Activated T-helper 1 cell treated with Interleukin-2 at 50 U/mL for 16 hours (primary cell): ENCODE results near the gene DAZAP1.

Source experiments
- DNase-seq: peaks from one replicate; pipeline ENCODE4 v3.0.0-alpha.2; 2020; ENCODE audit warnings: low read depth

DAZAP1 gene

DNA sequence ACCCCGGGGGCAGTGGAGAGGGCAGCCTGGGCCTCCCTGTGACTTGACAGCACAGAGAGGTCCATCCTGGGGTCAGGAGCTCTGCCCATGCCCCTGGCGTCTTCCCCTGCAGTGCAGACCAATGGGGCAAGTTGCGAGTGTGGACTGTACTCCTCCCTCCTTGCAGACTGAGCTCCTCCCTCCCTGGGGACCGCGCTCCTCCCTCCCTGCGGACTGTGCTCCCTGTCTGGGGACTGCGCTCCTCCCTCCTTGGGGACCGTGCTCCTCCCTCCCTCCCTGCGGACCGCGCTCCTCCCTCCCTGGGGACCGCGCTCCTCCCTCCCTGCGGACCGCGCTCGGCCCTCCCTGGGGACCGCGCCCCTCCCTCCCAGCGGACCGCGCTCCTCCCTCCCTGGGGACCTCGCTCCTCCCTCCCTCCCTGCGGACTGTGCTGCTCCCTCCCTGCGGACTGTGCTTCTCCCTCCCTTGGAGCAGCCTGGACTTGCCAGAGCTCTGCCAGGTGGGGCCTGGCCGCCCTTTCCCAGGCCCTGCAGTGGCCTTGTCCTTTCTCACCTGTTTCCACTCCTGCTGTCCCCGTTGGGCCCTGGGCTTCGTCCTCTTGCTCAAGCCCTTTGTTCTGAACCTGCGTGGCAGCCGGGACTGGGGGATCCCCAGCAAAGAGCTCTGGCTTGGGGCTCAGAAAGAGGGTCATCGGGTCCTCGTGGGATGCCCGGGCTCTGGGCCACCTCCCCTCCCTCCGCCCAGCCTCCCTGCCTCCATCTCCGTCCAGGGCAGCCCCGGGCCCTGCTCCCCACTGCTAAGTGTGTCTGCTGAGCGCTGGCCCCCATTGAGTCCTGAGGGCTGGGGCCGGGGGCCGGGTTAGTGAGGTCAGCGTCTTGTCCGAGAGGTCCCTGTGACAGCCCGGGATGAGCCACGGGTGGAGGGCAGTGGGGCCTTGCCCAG lies 12.9 kb upstream of the DAZAP1 start:
- no peak for DNase-seq

GRCh38 chr19:1395194-1396018 lies 12.0 kb upstream of the DAZAP1 start:
- DNase-seq: no peak

DNA sequence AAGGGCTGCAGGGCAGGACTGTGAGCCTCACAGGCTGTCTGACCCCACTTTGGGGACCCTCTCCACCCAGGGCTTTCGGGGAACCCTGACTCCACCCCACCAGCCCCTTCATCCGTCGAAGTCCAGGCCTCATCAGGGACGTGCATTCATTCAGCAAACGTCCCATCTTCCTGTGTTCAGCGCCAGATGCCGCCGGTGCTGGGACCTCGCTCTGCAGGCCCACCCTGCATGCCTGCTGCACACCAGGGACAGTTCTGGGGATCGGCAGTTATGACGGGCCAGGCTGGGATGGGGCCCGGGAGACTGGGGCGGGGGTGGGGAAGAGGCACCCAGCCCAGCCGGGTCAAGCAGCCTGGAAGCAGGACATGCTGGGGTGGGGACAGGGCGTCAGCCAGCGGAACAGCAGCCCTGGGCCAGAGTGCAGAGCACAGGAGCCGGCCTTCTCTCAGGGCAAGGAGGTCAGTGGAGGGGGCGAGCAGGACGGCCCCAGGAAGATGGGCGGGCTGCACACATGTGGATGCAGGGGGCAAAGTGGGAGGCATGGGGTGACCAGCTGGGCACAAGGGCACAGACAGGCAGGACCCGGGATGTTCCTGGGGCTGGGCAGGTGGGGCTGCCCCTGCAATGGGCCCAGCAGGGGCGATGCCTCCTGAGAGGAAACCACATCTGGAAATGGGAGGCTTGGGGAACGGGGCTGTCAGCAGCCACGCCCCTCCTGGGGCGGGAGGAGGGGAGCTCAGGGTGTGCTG lies 11.2 kb upstream of the DAZAP1 start:
- DNase-seq: no peak

GRCh38 chr19:1396768-1397679 lies 10.4 kb upstream of the DAZAP1 start:
- DNase-seq: no peak

- no peak for DNase-seq
These were observed 9.5 kb upstream of the DAZAP1 start for GRCh38 chr19:1397838-1398237.

DNA sequence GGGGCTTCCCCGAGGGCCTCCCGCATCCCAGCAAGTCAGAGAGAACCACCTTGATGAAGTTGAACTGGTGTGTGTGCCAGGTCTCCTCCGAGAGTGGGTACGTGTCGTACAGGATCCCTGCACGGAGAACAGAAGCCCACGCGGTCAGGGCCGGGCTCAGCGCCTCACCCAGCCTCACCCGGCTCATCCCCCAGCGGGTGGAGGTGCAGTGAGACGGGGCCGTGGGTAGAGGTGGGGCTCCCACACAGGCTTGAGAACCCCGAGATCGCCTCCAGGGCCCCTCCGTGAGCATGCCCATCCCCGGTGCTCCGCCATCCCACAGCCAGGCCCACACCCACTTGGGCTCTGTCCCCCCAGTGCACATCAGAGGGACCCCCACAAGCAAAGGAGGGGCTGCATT lies 8.3 kb upstream of the DAZAP1 start:
- no peak for DNase-seq

- DNase-seq: no peak
These were observed 7.6 kb upstream of the DAZAP1 start for GRCh38 chr19:1399745-1400144.

DNA sequence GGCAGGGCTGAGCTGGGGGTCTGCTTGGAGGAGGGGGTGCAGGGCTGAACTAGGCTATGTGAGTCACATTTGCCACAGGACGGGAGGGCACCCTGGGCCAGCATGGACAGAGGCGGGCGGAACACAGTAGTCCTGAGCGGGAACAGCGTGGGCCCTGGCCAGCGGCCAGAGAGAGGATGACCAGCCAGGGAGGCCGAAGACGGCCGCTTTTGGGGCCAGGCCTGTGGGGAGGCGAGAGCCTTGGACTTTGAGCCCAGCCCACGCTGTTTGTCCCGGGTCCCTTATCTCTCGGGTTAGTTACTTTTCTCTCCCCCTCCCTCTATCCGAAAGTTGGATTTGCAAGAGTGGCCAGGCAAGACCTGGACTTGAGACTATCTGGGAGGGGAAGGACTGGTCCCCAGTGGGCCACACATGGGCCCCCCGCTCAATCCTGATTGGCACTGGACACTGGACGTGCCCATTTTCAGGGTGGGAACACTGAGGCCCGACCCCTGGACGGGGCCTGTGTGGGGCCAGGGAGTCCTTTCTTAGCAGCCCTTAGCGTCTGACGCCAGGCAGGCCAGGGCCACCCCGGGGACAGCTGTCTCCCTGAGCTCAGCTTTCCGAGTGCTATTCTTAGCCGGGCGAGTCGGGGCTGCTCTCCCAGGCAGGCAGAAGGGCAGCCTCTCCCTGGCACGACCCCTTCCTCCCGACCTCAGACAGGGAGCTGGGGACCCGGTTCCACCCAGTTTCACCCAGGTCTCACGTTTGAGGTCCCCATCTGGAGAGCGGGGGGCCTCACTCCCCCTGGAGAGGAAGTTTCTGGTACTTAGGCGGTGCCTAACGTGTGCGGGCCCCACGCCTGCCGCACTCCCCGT lies 6.9 kb upstream of the DAZAP1 start:
- DNase-seq: no peak

DNA sequence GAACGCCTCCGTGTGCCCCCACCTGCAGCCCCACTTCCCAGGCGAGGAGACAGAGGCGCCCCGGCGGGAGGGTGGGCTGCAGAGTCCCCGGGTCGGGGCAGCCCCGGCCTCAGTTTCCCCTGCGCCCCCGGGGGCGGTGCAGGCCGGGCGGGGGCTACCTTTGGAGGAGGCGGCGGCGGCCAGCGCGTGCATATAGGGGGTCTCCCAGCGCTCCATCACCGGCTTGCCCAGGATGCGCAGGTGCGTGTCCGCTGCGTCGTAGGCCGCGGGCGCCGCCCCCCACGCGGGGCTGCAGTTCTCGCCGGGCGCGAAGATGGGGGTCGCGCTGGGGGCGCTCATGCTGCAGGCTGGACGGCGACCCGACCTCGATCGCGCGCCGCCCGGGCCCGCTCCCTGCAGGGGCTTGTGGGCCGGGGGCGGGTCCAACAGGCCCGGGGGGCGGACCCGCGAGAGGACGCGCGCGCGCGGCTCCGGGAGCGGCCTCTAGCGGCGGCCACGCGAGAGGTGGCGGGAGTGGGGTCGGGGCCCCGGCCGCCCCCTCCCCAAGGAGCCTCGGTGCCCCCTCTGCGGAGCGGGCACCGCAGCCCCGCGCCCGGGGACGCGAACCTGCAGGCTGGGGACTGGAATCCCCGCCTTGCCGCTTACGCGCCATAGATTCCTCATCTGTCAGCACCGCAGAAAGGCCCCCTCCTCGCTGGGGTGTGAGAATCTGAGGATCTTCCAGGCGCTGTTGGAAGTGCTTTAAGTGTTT lies 6.1 kb upstream of the DAZAP1 start, which contains the start of gene GAMT:
TSS of gene GAMT (minus strand) at position 405 of the 751 bp plus-strand sequence. CDS start at position 339, 66 bp downstream.
- DNase-seq: peak; percentile 50

DNA sequence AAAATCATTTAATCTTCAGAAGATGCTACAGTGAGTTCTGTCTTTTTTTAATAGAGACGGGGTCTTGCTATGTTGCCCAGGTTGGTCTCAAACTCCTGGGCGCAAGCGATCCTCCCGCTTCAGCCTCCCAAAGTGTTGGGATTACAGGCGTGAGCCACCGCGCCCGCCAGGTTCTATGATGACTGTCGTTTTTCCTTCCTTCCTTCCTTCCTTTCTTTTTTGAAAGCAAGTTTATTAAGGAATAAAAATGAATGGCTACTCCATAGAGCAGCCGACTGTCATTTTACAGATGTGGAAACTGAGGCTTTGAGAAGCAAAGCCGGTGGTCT lies 5.5 kb upstream of the DAZAP1 start:
- DNase-seq: no peak

DNA sequence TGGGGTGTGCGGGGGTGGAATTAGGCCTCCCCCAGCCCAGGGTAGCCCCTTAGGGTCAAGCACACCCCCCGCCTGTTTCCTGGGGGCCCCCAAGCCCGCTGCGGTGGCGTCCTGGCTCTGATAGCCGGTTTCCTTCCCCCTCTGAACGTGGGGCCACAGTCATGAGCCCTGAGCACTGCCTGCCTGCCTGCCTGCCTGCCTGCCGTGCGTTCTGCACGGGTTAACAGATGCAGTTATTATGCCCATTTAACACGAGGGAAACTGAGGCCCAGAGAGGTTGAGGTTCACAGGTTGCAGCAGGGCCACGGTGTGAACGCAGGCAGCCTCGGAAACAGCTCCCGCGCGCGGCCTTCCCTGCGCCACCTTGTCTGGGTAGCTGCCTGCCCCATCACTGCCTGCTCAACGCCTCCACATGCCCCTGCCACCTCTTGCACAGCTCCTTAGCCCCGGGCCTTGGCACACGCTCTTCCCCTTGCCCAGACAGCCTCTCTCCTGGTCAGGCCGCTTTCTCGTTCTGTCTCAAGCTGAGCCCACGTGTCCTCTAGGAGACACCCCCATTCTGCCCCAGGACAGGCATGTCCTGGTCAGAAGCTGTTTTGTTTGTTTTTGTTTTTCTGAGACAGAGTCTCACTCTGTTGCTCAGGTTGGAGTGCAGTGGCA lies 4.8 kb upstream of the DAZAP1 start:
- no peak for DNase-seq

- peak; percentile 100 for DNase-seq
These were observed 435 bp upstream of the DAZAP1 start for GRCh38 chr19:1406774-1407527.

DNA sequence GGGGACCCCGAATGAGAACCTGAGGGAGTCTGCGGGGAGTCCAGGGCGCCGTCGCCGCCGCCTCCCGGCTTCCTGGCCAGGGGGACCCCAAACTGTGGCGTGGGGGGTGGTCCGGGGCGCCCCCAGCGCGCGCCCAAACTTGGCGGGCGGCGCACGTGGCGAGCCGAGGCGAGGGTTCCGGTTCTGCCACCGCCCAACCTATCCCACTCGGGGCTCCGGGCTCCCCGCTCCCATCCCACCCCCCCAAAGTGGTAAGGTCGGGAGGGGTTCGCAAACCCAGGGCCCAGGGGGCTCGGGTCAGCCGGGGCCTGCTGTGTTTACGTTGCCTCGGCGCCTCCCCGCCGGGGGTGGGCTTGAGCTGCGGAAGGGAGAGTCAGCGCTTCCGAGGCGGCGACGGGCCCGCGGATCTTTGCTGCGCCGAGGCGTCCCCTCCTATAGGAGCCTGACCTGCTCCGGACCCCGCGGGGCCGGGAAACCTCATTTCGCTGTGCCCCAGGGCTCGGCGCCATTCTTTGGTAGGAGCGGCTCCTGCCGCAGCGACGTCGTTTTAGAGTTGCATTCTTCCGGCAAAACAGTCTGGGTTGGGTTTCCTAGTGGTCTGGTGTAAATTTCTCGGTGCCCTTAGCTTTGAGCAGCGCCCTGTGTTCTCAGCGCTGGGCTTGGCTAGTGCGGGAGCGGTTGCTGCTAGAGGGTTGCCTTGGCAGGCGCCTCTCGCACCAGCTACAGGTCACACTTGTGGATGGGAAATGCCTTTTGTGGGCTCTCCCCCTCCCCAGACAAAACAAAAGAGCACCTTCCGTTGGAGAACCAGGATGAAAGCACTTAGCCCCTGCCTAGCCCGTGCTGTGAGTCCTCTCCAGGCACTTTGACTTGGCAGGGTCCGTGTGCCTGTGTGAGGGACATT lies 1.2 kb downstream of the DAZAP1 start:
- peak; percentile 37 for DNase-seq

- no peak for DNase-seq
These were observed 2.0 kb downstream of the DAZAP1 start for GRCh38 chr19:1409204-1410005.

DNA sequence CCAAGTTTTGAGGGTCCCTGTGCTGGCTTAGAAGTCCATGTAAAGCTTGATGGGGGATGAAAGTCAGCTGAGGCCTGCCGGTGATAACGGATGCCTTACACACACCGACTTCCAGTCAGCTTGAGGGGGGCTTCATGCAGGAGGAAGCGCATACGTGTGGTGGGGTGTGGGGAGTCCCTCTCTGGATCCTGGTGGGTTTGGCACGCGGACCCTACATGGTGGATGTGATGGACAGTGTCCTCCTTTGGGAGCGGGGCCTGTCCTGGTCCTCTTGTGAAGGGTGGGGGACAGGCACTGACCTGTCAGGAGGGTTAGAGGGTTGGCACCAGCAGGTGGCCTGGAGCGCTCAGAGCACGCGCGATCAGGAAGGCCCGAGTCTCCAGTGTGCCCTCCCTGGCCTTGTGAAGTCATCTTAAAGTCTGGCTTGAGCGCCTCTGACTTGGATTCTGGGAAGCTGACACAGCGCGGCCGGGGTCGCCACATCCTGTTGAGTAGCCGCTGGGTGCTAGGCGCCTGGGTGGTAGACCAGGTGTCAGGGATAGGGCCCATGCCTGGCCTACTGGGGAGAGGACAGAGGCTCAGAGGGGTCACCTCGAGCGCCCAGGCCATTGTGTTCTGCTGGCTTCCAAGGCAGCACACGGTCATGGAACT lies 2.9 kb downstream of the DAZAP1 start:
- DNase-seq: no peak

DNA sequence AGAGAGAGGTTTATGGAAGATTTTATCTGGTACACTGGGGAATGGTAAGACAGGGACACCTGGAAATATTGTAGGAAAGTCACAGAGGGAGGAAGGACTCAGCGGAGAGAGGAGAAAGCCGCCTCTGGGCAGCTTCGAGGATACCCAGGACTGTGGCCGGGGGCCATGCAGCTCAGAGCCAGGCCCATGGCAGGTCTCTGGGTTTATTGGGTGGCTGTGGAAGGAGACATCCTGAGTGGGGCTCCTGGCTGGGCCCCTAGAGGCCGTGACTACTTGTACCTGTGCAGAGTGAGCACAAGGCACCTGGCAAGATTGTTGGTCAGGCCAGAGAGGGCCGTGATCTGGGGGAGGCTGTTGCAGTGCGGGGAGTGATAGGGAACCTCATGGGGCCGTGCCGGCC lies 3.4 kb downstream of the DAZAP1 start:
- DNase-seq: no peak
